Ectodermal cell (in vitro differentiated cells): Measurements from ENCODE around the gene CHST9.
"Not testable (repeated sequence)": the region's sequence is repeated elsewhere in the genome, so short reads cannot be mapped to it uniquely, and the experiment has no call there.

ENCODE experiments used
- H3K27ac ChIP-seq: 2 replicates; pipeline ENCODE4 v1.7.0; 2013; ENCODE audit warnings: mild to moderate bottlenecking, low read depth, low read length; ENCODE audit not compliant: insufficient read depth, poor library complexity, severe bottlenecking
- H3K27me3 ChIP-seq: 2 replicates; pipeline ENCODE4 v1.7.0; 2013; ENCODE audit warnings: mild to moderate bottlenecking, low read length; ENCODE audit not compliant: insufficient read depth, control insufficient read depth, poor library complexity, severe bottlenecking
- H3K36me3 ChIP-seq: one replicate; pipeline ENCODE4 v1.7.0; 2013; ENCODE audit warnings: low read length; ENCODE audit not compliant: control insufficient read depth, insufficient read depth
- H3K4me1 ChIP-seq: one replicate; pipeline ENCODE4 v1.7.0; 2013; ENCODE audit warnings: low read length; ENCODE audit not compliant: control insufficient read depth, insufficient read depth
- H3K4me3 ChIP-seq: 2 replicates; pipeline ENCODE4 v1.7.0; 2013; ENCODE audit warnings: low read depth, low read length, control low read depth; ENCODE audit not compliant: insufficient read depth
- H3K9me3 ChIP-seq: 2 replicates; pipeline ENCODE4 v1.7.0; 2013; ENCODE audit warnings: mild to moderate bottlenecking, low read length, moderate library complexity; ENCODE audit not compliant: control insufficient read depth
- WGBS, 2 experiments: methylation state at CpG; one replicate each; pipeline ENCODE4 v1.1.7; 2013; ENCODE audit warnings: missing lambda C conversion rate in 2 of 2; 5-methylcytosine and 5-hydroxymethylcytosine counted together

Gene CHST9

DNA sequence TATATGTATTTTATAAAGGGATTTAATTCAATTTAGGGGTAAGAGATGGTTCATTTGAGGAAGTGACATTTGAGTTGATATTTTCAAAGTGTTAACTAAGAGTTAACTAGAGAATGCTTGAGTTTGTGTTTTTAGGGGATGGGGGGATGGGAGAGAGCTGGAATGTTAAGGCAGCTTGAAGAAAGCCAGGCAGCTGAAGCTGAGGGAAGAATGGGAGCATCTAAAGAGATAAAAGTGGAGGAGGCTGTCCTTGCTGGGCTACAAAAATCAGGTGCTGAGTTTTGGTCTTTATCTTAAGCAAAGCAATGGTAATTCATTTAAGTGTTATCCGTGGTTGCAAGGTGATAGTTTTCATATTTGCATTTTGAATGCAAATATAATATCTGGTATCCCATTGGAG is 9.2 kb downstream of the CHST9 start:
- H3K4me3 ChIP-seq = no peak overlapping the region
- H3K27me3 ChIP-seq = no peaks in the 10 kb centered on the region
- WGBS, 2 experiments = 0% methylated on average over 1 of the region's 1 CpG
- no peaks in the 10 kb centered on the region for H3K9me3 ChIP-seq
- H3K4me1 ChIP-seq = peaks cover 21% of the 10 kb centered on the region
- H3K36me3 ChIP-seq = no peaks in the 10 kb centered on the region
- no peak overlapping the region for H3K27ac ChIP-seq

DNA sequence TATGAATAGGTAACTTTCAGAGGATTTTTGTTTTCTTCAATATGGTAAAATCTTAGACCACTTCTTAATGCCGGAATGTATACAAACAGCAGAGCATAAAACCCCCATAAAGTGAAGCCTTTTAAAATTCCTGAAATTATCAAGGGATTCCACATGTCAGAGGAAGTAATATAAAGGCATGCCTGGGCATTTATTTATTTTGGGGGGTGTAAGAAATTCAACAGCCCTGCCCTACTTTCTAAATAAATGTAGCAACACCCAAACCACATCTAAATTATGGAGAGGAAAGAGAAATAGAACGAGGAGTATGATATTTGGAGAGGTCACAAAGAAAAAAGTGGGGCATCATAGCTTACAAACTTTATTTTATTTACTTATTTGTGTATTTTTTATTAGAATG is 9.9 kb downstream of the CHST9 start:
- H3K27ac ChIP-seq = no peak overlapping the region
- 100% methylated on average over 1 of the region's 2 CpGs; no CpG with 5 or more reads in 1 of the 2 experiments for WGBS, 2 experiments
- H3K9me3 ChIP-seq = no peaks in the 10 kb centered on the region
- no peak overlapping the region for H3K4me3 ChIP-seq
- H3K27me3 ChIP-seq = no peaks in the 10 kb centered on the region
- no peaks in the 10 kb centered on the region for H3K36me3 ChIP-seq
- H3K4me1 ChIP-seq = peaks cover 21% of the 10 kb centered on the region

- H3K27ac ChIP-seq = no peak overlapping the region
- no peak overlapping the region for H3K4me3 ChIP-seq
- H3K9me3 ChIP-seq = no peaks in the 10 kb centered on the region
- no peaks in the 10 kb centered on the region for H3K36me3 ChIP-seq
- peaks cover 13% of the 10 kb centered on the region for H3K4me1 ChIP-seq
- H3K27me3 ChIP-seq = no peaks in the 10 kb centered on the region
- no CpG with 5 or more reads among the region's 1 CpG for WGBS, 2 experiments
These were observed 13.1 kb downstream of the CHST9 start for GRCh38 chr18:27171993-27172392.

DNA sequence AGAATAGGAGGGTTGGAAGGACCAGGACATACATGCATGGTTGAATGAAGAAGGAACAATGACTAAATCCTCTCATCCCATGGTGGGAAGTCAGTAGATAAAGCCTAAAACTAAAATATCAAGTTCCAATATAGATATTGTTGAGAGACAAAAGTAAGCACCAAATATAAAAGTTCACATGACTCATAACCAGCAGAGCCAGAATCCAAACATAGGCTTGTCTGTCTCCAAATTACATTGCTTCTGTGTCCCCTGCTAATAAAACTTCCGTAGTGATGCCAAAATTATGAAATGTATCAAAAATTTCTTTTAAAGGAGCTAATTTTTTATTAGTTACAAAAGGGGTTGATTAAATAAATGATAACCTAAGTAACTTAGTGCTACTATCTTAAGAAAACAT is 19.7 kb downstream of the CHST9 start:
- Histone ChIP-seq H3K36me3 (no peaks in the 10 kb centered on the region), H3K4me1 (no peaks in the 10 kb centered on the region), H3K27ac (no peak overlapping the region), H3K27me3 (no peaks in the 10 kb centered on the region), H3K9me3 (no peaks in the 10 kb centered on the region), H3K4me3 (no peak overlapping the region)
- 100% methylated on average over 1 of the region's 1 CpG; no CpG with 5 or more reads in 1 of the 2 experiments for WGBS, 2 experiments

DNA sequence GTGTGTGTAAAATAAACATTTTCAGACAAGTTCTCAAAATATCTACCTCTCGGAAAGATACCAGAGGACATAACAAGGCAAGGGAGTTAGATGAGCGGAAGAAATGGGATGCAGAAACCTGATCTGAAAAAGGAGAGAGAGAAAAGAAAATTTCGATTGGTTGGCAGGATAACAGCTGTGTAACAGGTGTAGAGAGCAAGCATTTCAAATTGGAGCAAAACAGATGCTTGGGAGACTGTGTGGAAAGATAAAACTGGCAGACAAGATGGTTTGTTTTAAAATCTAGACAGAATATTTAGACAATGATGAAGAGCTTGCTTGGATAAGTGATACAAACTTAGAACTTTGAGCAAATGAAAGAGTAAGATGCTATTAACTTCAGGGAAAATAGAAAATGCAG is 20.2 kb downstream of the CHST9 start:
- WGBS, 2 experiments = 94% methylated on average over 3 of the region's 3 CpGs
- H3K4me3 ChIP-seq = no peak overlapping the region
- no peaks in the 10 kb centered on the region for H3K36me3 ChIP-seq
- H3K27ac ChIP-seq = no peak overlapping the region
- no peaks in the 10 kb centered on the region for H3K27me3 ChIP-seq
- no peaks in the 10 kb centered on the region for H3K4me1 ChIP-seq
- no peaks in the 10 kb centered on the region for H3K9me3 ChIP-seq

DNA sequence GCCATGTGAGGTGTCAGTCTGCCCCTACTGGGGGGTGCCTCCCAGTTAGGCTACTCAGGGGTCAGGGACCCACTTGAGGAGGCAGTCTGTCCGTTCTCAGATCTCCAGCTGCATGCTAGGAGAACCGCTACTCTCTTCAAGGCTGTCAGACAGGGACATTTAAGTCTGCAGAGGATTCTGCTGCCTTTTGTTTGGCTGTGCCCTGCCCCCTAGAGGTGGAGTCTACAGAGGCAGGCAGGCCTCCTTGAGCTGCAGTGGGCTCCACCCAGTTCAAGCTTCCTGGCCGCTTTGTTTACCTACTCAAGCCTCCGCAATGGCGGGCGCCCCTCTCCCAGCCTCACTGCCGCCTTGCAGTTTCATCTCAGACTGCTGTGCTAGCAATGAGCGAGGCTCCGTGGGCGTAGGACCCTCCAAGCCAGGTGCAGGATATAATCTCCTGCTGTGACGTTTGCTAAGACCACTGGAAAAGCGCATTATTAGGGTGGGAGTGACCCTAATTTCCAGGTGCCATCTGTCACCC is 21.9 kb downstream of the CHST9 start:
- not testable (repeated sequence) for H3K4me3 ChIP-seq, H3K4me1 ChIP-seq, H3K27me3 ChIP-seq, H3K27ac ChIP-seq, H3K36me3 ChIP-seq, H3K9me3 ChIP-seq
- 93 to 95% methylated on average over 12 of the region's 12 CpGs for WGBS, 2 experiments

- not testable (repeated sequence) for H3K9me3 ChIP-seq
- WGBS, 2 experiments = 67% methylated on average over 4 to 5 of the region's 5 CpGs
These were observed 35.9 kb downstream of the CHST9 start for GRCh38 chr18:27149240-27149639.

GRCh38 chr18:27144672-27145071 is 40.4 kb downstream of the CHST9 start:
- no peaks in the 10 kb centered on the region for H3K36me3 ChIP-seq
- no peak overlapping the region for H3K4me3 ChIP-seq
- H3K27me3 ChIP-seq = no peaks in the 10 kb centered on the region
- H3K27ac ChIP-seq = no peak overlapping the region
- no peaks in the 10 kb centered on the region for H3K9me3 ChIP-seq
- no peaks in the 10 kb centered on the region for H3K4me1 ChIP-seq
- WGBS, 2 experiments = 91 to 96% methylated on average over 1 to 2 of the region's 3 CpGs

More at GRCh38 chr18:27149240-27149639, 35.9 kb downstream of the CHST9 start:
- H3K27me3 ChIP-seq, H3K36me3 ChIP-seq, H3K4me1 ChIP-seq, H3K27ac ChIP-seq, H3K4me3 ChIP-seq: not testable (repeated sequence)

GRCh38 chr18:27143580-27144287 is 41.4 kb downstream of the CHST9 start:
- no peak overlapping the region for H3K27ac ChIP-seq

DNA sequence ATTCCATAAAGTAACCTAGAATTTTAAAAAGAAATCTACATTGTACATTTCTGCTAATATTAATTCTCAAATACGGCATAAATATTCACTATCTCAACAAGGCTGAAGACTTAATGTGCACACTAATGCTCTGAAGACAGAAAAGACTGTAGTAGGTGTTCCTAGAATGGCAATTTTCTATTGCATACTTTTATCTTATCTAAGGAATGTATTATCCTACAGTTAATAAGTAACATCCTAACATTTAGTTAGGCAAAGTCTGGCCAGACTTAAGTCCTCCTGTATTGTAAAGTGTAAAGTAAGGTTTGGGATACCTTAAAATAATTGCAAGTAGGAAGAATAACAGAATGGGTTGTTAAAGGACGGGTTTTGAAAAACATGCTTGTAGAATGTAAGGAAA is 42.2 kb downstream of the CHST9 start:
- WGBS, 2 experiments = 90% methylated on average over 2 of the region's 2 CpGs; no CpG with 5 or more reads in 1 of the 2 experiments
- Histone ChIP-seq H3K27ac (no peak overlapping the region), H3K4me3 (no peak overlapping the region), H3K4me1 (no peaks in the 10 kb centered on the region), H3K36me3 (no peaks in the 10 kb centered on the region), H3K27me3 (no peaks in the 10 kb centered on the region), H3K9me3 (no peaks in the 10 kb centered on the region)

More at GRCh38 chr18:27143580-27144287, 41.4 kb downstream of the CHST9 start:
- Histone ChIP-seq H3K9me3 (no peaks in the 10 kb centered on the region), H3K4me1 (no peaks in the 10 kb centered on the region), H3K27me3 (no peaks in the 10 kb centered on the region), H3K4me3 (no peak overlapping the region), H3K36me3 (no peaks in the 10 kb centered on the region)
- WGBS, 2 experiments = 73 to 76% methylated on average over 6 to 9 of the region's 10 CpGs
